GM19240 (cell line): ENCODE data around the gene ZNF780B.
A peak's percentile ranks its signal among the peaks of the same experiment; 100 is the strongest.
"Not testable (repeated sequence)": the region's sequence is repeated elsewhere in the genome, so short reads cannot be mapped to it uniquely, and the experiment has no call there.

ENCODE experiments used
- DNase-seq: peaks from one replicate; pipeline ENCODE4 v3.0.0; 2011; ENCODE audit warnings: low spot score; ENCODE audit not compliant: insufficient read length

The ZNF780B gene

DNA sequence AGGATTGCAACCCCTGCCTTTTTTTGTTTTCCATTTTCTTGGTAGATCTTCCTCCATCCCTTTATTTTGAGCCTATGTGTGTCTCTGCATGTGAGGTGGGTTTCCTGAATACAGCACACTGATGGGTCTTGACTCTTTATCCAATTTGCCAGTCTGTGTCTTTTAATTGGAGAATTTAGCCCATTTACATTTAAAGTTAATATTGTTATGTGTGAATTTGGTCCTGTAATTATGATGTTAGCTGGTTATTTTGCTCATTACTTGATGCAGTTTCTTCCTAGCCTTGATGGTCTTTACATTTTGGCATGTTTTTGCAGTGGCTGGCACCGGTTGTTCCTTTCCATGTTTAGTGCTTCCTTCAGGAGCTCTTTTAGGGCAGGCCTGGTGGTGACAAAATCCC is 14.3 kb downstream of the ZNF780B start:
- not testable (repeated sequence) for DNase-seq

DNA sequence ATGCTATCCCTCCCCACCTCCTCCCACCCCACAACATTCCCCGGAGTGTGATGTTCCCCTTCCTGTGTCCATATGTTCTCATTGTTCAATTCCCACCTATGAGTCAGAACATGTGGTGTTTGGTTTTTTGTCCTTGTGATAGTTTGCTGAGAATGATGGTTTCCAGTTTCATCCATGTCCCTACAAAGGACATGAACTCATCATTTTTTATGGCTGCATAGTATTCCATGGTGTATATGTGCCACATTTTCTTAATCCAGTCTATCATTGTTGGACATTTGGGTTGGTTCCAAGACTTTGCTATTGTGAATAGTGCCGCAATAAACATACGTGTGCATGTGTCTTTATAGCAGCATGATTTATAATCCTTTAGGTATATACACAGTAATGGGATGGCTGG is 18.0 kb downstream of the ZNF780B start:
- DNase-seq: not testable (repeated sequence)

DNA sequence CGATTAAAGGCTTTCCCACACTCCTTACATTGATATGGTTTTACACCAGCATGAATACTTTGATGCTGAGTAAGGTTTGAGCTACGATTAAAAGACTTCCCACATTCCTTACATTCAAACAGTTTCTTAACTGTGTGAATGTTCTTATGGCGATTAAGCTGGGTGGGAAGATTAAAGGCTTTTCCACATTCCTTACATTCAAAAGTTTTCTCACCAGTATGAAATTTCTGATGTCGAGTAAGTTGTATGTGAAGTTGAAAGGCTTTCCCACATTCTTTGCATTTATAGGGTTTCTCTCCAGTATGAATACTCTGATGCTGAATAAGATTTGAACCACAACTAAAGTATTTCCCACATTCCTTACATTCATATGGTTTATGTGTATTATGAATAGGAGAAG is 20.0 kb downstream of the ZNF780B start:
- DNase-seq: no peak

DNA sequence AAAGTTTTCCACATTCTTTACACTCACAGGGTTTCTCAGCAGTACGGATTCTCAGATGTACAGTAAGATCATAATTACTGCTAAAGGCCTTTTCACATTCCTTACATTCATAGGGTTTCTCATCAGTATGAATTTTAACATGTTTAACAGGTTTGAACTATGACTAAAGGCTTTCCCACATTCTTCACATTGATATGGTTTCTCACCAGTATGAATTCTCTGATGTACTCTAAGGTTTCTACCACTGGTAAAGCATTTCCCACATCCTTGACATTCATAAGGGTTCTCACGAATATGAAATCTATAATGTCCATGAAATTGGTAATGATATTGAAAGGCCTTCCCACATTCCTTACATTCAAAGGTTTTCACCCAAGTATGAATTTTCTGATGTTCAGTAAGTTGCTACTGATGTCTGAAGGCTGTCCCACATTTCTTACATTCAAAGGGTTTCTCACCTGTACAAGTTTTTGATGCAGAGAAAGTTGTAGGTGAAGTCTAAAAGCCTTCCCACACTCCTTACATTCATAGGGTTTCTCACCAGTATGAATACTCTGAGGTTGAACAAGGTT is 22.0 kb downstream of the ZNF780B start:
- DNase-seq: no peak

DNA sequence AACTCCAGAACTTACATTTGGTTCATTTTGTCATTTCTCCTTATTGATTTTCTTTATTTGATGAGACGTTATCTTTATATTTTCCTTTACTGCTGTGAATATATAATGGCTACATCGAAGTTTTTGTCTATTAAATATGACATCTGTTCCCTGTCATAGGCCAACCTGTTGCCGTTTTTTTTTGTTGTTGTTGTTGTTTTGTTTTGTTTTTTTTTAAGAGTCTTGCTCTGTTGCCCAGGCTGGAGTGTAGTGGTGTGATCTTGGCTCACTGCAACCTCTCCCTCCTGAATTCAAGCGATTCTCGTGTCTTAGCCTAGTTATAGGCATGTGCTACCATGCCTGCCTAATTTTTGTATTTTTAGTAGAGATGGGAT is 29.4 kb downstream of the ZNF780B start:
- no peak for DNase-seq

DNA sequence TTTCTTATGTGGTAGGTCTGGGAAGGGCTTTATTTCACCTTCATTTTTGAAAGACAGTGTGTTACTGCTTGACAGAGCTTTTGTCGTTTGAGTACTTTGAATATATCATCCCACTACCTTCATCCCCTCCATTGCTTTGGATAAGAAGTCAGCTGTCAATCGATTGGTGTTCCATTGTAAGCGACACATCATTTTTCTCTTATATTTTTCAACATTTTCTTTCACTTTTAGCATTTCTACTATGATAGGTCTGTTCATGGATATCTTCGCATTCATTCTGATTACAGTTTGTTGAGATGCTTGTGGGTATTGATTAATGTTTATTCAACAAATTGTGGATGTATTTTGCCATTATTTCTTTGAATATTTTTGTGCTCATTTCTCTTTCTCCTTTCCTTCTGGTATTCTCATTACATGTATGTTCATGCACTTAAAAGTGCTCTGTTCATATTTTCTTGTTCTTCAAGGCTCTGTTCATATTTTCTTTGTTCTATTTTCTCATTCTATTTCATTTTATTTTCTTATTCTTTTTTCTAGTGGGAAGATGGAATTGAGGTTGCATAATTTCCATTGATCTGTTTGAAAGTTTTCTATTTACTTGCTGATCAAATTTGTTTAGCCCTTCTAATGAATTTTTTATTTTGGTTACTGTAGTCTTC is 30.0 kb downstream of the ZNF780B start:
- DNase-seq: no peak

DNA sequence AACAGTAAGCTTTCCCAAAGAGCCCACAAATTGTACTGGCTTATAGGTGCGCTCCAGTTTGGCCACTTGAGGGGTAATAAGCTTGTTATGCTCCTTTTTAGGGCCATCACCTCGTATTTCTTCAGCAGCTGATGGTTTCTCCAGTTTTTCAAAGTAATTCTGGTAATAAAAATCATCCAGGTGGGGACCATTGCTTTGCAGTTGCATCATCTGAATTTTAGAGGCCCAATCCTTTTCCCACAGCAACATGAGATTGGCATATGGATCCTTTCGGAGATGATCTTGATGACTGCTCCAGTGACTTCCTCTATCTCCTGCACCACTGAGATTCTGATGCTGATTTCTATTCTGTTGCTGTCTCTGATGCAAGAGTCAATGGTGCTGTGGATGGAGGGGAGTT is 32.1 kb downstream of the ZNF780B start:
- no peak for DNase-seq

DNA sequence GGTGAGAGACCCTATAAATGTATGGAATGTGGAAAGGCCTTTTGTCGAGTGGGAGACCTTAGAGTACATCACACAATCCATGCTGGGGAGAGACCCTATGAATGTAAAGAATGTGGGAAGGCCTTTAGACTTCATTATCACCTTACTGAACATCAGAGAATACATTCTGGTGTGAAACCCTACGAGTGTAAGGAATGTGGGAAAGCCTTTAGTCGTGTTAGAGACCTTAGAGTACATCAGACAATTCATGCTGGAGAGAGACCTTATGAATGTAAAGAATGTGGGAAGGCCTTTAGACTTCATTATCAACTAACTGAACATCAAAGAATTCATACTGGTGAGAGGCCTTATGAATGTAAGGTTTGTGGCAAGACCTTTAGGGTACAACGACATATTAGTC is 42.0 kb downstream of the ZNF780B start:
- no peak for DNase-seq

DNA sequence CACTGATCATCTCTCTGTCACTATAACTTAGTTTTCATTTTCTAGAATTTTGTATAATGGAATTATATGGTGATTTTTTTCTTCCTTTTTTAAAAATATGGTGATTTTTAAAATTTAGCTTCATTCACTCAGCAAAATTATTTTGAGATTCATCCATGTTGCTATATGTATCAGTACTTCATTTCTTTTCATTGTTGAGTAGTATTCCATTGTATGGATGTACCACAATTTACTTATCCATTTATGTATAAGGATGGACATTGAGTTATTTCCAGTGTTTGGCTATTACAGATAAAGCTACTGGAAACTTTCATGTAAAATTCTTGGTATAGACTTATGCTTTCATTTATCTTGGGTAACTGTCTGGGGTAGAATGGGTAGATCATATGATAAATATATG is 46.4 kb downstream of the ZNF780B start:
- DNase-seq: no peak

DNA sequence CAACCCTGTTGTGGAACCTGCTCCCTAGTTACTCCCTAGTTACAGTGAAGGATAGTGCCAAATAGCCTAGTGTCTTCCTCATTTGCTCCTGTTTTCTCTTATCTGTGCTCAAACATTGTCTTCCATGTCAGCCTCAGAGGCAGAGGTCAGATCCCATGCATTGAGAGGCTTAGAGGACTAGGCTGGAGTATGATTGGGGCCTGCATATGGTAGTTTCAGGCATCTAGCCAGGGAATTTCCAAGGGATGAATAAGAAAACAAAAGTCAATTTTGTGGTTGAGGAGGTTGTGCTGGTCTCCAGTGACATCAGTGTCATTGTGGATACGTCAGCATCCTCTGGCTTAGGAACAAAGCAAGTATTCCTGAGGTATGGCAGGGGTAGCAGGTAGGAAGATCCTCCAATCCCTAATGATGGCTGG is 49.7 kb downstream of the ZNF780B start:
- DNase-seq: no peak

DNA sequence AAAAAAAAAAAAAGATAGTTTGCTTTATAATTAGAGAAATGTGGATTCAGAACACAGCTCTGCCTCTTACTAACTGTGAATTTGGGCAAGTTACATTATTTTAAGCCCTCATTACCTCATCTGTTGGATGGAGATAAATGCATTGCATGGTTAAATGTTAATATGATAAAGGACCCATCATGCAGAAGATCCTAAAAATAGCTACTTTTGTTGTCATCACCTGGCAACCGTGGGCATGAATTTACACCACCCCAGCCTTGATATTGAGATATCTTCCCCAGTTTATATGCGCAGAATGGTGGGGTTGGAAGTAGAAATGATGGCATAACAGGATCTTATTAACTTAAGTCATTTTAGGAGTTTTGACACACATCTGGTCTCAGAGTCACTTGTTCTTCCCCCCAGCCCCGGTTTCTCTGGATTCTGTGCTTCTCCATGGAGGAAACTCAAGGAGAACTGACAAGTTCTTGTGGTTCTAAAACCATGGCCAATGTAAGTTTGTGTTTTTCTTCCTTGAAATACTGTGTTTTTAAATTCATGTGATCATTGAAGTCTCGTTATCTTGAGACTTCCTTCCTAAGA is 50.2 kb downstream of the ZNF780B start:
- DNase-seq: no peak

DNA sequence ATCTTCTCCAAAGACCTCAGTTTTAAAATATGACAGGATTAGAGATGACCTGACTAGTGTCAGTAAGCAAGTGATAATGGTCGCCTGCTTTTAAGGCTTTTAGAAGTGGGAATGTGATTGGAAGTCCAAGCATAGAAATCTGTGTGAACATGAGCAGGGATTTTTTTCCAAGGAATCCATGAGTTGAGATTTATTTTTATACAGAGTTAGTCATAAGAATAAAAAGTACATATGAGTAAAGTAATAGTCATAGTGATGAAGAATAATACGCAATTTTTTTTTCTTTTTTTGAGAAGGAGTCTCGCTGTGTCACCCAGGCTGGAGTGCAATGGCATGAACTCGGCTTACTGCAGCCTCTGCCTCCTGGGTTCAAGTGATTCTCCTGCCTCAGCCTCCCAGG is 57.5 kb downstream of the ZNF780B start:
- DNase-seq: no peak

DNA sequence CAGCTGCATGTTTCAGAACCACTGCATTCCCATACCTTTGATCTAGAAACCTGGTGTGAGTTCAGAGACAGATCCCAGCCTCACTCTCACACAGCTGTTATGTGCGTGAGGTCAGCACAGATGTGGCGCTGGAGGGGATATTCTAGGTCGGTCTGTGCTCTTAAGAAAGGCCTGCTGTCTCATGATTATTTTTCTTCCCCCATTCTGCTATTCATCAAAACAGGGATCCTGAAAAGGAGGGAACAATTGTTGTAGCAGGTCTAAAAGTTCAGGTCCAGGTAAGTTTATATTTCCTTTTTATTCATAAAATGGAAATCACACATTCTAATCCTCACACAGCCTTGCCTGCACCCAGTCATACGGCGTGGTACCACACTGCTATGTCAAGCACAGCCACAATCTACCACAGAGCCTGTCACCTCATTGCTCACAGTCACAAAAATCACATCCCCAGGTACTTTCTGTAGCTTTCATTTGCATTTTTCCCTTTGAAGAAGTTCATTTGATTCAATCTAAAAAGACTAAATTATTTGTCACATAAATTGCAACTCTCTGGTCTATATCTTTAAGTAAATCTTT is 58.3 kb downstream of the ZNF780B start:
- no peak for DNase-seq

DNA sequence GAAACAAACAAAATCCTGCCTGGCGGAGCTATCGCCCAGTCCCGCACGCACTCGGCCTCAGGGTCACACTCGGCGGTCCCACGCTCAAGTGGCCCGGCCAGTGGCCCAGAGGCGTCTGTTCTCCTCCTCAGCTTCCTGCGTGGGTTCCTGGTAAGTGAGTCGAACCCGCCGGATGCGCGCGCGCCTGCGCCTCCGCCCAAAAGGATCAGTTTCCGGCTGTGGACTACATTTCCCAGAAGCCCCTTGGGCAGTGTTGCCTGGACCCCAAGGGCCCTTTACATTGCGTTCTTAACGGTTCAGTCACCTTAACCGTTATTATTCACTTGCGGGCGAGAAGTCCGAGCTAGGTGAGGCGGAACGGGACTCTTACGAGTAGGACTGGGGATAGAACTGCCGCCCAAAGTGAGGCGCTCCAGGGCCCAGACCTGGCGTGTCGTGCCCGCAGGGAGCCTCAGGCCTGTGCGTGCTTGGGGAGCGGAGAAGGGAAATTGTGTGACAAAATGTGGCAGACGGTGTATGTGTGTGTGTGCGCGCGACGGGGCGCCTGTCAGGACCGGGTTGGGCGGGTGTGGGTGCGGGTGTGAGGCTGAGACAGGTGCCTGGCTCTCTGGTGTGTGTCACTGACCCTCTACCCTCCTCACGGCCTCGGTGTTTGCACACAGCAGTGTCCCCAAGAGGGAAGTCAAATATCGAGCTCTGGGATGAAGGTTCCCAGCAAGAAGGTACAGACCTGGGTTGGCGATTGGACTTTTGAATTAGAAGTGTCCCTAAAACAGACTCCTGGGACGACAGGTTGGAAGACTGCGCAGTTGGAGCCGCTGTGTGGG is 59.0 kb downstream of the ZNF780B start, which contains the start of gene ZNF546:
ZNF546 (plus strand) TSS at position 250 of the 827 bp plus-strand sequence. CDS start 1,267 bp downstream, outside the sequence.
- DNase-seq: peak; percentile 77

DNA sequence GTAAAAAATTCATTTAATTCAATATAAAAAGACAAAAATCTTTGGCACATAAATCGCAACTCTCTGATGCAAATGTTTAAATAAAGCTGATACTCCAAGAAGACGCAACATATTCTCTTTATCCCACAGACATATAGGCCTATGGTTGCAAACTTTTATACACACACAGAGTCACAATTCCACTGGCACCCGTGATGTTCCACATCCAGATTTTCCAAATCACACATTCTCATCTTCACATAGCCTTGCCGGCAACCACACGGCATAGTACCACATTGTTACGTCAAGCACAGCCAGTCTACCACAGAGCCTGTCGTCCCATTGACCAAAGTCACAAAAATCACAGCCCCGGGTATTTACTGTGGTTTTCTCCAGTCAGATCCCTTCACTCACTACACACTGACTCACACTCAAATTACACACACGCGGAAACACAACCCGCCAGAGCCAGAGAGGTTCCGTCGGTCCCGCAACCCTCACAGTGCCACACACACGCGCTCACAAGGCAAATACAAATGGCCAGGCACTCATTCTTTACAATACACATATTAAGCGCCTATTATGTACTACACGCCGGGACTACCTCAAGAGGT is 59.7 kb downstream of the ZNF780B start:
- DNase-seq: no peak

DNA sequence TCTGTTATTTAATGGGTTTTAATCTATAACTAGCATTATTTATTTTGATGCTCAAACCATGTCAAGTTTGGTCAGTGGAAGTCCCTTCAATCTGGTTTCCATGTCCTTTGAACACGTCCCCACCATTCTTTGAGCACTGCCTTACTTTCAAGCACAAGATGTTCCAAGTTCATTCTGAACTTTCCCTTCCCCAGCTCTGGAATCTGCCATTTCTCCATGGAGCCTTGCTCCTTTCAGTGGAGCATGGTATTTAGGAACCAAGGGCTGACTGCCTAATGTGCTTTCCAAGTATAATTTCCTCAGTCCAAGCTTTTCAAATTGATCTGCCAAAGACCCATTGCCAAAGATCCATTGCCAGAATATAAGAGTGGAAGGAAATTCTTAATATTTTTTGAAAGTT is 60.2 kb downstream of the ZNF780B start:
- no peak for DNase-seq

DNA sequence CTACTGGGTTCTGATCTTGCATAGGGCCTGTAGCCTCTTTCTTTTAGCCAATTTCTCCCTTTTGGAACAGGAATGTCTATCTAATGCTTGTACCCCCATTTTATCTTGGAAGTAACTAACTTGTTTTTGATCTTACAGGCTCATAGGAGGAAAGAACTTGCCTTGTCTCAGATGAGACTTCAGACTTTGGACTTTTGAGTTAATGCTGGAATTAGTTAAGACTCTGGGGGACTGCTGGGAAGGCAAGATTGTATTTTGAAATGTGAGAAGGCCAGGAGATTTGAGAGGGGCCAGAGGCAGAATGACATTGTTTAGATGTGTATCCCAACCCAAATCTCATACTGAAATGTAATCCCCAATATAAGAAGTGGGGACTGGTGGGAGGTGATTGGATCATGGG is 61.7 kb downstream of the ZNF780B start:
- DNase-seq: no peak

DNA sequence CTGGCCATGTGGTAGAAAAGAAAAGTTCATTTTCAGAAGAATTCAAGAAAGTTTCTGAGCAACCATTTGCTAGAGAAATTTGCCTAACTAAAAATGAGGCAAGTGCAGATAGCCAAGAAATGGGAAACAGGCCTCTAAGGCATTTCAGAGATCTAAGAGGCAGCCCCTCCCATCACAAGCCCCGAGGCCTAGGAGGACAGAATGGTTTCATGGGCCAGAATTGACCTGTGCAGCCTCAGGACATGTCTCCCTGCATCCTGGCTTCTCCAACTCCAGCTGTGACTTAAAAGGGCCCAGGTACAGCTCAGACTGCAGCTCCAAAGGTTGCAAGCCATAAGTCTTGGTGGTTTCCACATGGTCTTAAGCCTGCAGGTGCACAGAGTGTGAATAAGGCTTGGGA is 62.4 kb downstream of the ZNF780B start:
- no peak for DNase-seq

DNA sequence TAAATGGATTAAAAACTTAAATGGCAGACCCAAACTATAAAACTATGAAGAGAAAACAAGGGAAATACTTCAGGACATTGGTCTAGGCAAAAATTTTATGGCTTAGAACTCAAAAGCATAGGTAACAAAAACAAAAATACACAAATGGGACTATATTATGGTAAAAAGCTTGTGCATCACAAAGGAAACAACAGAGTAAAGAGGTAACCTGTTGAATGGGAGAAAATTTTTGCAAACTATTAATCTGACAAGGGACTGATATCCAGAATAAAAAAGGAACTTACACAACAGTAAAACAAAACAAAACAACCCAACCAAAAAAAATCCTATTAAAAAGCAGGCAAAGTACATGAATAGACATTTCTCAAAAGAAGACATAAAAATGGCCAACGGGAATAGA is 68.4 kb downstream of the ZNF780B start:
- DNase-seq: no peak

DNA sequence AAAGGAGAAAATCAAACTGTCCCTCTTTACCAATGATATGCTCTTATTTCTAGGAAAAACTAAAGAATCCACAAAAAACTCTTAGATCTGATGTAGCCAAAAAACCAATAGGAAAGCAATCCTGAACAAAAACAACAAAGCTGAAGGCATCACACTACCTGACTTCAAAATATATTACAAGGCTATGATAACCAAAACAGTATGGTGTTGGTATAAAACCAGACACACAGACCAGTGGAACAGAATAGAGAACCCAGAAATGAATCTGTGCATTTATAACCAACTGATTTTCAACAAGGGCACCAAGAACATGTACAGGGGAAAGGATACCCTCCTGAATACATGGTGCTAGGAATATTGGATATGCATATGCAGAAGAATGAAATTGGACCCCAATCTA is 68.9 kb downstream of the ZNF780B start:
- DNase-seq: no peak

DNA sequence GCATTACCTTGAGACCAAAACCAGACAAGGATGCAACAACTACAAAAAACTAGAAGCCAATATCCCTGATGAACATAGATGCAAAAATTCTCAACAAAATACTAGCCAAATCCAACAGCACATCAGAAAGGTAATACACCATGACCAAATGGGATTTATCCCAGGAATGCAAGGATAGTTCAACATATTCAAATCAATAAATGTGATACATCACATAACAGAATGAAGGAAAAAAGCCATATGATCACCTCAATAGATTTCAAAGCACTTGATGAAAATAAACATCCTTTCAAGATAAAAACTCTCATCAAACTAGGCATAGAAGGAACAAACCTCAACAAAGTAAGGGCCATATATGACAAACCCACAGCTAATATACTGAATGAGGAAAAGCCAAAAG is 69.4 kb downstream of the ZNF780B start:
- DNase-seq: no peak
